Nucleus accumbens (tissue), 56 donors: ENCODE measurements around the gene MOGAT3.

Source experiments
- DNase-seq, 56 donors: peaks; one replicate each; lab custom pipeline; 2025; lab: John Stamatoyannopoulos, UW

The MOGAT3 gene

DNA sequence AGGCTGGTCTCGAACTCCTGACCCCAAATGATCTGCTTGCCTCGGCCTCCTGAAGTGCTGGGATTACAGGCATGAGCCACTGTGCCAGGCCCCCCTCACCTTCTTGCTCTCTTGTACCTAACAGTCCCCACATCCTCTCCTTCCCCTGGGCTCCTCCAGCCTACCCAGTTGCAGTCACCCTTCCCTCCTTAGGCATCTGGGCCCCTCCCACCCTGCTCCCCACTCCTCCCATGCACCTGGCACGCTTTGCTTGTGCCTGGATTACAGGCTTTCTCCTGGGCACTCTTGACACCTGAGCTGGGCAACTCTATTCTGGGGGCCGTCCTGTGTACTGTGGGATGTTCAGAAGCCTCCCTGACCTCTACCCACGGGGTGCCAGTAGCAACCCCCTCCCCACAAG, 33.8 kb upstream of the MOGAT3 start:
- DNase-seq = no peak

- DNase-seq = no peak
Observed at GRCh38 chr7:101233907-101234547, 33.2 kb upstream of the MOGAT3 start.

- DNase-seq = peak in 36 of 56 donors; percentile 2 to 83 (median 46)
Observed at GRCh38 chr7:101232141-101232850, 31.5 kb upstream of the MOGAT3 start.

- DNase-seq = no peak
Observed at GRCh38 chr7:101231644-101232043, 30.8 kb upstream of the MOGAT3 start.

DNA sequence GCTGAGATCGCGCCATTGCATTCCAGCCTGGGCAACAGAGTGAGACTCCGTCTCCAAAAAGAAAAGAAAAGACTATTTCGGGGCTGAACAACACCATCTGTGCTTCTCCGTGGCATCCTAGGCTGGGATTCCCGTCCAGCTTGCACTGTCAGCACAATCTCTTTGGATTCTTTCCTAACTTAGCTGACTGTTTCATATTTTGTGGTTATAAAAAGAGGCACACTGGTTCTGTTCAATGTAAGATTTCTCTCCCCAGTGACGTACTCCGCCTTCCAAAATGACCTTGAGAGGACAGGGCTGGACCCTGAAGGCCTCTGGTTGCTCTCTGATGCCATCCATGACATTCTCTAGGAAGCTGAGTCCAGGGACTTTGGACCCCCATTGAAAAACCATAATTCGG, 25.9 kb upstream of the MOGAT3 start:
- DNase-seq = no peak

- no peak for DNase-seq
Observed at GRCh38 chr7:101225650-101226049, 24.8 kb upstream of the MOGAT3 start.

DNA sequence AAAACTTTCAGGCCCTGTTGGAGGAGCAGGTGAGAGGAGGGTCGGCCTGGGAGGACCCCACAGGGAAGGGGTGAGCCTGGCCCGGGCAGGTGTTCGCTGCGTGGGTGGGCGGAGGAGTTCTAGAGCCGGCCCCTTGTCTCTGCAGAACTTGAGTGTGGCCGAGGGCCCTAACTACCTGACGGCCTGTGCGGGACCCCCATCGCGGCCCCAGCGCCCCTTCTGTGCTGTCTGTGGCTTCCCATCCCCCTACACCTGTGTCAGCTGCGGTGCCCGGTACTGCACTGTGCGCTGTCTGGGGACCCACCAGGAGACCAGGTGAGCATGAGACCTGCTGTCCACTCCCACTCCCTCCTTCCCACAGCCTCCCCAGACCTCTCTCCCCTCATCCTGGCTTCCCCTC, 22.7 kb upstream of the MOGAT3 start:
- no peak for DNase-seq

DNA sequence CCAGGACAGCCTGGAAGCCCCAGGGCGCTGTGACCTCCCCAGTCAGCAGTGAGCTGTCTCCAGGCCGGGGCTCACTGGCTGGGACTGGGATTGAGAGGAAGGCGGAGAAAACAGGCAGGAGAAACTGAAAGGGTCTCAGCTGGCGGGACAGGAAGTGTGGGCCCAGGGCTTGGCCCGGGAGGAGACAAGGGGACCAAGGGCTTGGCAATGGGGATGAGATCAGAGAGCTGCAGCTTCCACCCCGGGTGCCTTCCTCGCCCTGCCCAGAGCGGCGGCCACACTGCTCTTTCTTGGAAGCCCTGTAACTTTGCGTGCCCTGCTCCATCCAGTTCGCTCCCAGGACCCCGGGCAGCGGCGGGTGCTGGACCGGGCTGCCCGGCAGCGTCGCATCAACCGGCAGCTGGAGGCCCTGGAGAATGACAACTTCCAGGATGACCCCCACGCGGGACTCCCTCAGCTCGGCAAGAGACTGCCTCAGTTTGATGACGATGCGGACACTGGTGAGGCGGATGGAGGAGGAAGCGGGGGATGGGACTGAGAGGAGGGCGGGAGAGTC, 21.5 kb upstream of the MOGAT3 start:
- DNase-seq = no peak

GRCh38 chr7:101220295-101220694, 19.5 kb upstream of the MOGAT3 start:
- DNase-seq = no peak

DNA sequence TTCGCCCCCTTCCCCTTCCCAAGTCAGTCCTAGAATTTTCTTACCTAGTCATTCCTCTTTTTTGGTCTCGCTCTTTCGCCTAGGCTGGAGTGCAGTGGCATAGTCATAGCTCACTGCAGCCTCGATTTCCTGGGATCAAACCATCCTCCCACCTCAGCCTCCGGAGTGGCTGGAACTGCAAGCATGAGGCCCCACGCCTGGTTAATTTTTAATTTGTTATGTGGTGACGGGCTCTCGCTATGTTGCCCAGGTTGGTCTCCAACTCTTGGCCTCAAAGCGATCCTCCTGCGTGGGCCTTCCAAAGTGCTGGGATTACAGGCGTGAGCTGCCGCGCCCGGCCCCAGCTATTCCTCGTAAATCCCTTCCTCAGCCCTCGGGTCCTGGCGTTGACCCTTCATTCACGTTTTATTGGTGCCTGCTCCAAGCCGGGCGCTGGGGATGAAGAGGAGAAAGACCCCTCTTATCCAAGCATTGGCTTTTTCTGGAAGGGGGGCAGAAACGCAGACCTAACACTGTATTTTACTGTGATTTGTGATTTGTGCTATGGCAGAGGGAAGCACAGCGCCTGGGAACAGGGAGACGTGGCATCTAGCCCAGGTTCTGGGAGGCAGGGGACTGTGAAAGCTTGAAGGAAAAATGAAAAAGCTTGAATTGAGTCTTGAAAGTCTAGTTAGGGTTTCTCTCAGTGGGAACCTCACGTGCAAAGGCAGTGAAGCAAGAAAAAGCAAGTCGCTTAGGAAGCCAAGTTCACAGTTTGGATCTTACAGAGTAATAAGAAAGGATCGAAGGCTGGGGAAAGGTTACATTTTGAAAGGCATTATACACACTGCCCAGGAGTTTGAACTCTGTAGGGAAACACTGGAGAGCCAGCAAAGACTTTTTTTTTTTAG, 17.6 kb upstream of the MOGAT3 start:
- peak in 2 of 56 donors; percentile 36 to 43 for DNase-seq

DNA sequence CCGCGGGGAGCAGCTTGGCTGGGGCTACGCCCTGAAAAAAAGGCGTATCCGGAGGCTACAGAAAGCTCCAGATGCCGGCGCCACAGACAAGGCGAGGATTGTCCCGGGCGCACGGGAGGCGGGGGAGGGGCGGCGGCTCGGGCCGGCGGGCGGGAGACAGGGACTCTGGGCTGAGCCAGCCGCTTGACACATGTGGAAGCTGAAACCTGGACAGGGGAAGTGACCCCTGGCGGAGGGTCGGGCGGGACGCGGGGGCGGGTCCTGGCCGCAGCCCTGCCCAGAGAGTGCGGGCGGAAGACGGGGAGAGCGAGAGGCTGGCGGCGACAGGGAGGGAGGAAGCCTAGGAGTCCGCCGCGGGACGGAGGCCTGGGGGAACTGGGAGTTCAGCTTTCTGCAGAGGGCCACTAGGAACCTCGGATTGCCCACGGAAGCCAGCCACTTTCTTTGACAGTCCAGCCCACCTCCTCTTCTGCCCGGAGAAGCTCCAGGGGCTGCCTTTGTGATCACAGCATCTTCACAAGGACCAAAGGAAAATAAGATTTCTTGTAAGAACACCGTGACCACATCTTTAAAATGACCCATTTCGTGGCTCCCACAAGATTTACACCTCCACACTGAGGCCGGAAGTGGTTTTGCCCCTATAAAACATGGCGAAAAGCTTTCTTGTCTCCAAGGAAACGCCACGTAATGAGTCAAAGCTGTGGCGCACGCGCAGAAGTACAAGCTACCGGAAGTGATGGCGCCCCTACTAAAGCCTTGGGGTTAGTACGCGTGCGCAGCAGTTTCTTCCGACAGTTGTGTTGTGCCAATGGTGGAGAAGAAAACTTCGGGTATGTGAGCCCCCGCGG, 16.8 kb upstream of the MOGAT3 start, which contains the start of the genes PLOD3 and ZNHIT1:
Gene PLOD3 (minus strand): TSS at position 194 of the 848 bp plus-strand sequence. CDS start 307 bp downstream, outside the sequence.
Gene ZNHIT1 (plus strand): TSS at position 778 of the 848 bp plus-strand sequence. CDS start 31 bp downstream, at position 809.
- peak; percentile 46 to 97 (median 90) for DNase-seq

GRCh38 chr7:101216860-101217387, 16.1 kb upstream of the MOGAT3 start:
- peak in 6 of 56 donors; percentile 20 to 58 (median 42) for DNase-seq

- peak in 1 of 56 donors; percentile 27 for DNase-seq
Observed at GRCh38 chr7:101216001-101216859, 15.4 kb upstream of the MOGAT3 start.

DNA sequence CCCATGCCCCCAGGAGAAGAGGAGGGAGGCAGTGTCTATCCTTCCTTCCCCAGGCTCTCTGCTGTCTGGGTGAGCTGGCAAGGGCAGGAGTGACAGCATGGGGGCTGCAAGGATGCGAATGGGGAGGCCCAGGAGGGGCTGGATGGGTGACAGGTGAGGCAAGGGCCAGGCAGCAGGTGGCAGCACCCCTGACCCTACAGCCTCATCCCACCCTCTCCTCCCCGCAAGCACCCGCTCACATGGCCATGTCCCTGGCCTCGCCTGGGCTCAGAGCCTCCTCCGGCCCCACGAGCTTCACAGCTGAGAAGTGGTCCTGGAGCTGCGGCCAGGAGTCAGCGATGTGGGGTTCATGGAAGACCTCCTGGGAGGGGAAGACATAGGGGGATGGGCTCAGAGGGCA, 11.2 kb upstream of the MOGAT3 start:
- no peak for DNase-seq

- no peak for DNase-seq
Observed at GRCh38 chr7:101211501-101211900, 10.7 kb upstream of the MOGAT3 start.

DNA sequence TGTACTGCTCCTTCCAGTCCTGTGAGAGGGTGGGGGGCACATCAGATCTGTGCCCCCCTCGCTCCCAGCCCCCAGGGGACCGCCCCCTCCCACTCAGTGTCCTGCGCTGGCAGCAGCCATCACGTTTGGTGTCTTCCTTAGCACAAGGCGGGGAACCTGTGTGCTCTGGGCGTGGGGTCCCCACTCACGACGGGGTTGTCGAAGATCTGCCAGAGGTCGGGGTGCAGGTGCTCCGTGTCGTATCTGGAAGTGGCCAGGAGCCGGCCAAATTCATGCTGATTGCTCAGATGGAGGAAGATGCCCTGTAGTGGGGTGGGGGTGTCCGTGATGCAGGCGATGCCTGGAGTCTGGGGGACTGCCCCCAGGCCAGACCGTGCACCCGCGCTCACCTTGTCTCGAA, 9.3 kb upstream of the MOGAT3 start:
- DNase-seq = no peak

DNA sequence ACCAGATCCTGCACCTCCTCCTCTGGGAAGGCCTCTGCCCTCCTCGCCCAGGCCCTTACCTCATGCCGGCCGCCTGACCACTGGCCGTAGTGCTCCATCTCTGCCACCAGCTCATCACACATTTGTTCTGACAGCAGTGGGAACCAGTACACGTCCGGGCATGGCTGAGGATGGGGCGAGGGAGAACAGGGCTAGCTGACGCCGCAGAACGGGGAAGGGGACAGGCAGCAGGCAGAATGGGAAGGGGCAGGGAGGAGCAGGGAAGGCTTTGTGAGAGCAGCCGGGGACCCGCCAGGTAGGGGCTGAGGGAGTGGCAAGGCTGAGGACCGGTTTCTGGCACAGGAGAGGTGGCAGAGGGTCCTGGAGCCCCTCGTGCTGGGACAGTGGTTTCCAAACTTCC, 8.0 kb upstream of the MOGAT3 start:
- no peak for DNase-seq

- DNase-seq = no peak
Observed at GRCh38 chr7:101207459-101207858, 6.6 kb upstream of the MOGAT3 start.

DNA sequence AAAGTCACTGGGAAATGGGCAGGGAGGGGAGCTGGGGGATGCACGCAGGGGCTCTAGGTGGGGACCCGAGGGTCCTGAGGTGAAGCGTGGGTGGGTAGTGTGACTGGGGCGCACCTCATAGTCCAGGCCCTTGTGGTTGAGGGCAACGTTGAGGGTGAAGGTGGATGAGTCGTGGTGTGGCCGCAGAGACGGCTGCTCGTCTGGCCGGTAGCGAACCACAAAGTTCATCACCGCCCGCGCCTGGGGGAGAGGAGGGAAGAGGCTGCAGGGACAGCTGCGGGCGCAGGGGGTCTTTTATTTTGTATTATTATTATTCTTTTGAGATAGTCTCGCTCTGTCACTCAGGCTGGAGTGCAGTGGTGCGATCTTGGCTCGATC, 5.8 kb upstream of the MOGAT3 start:
- DNase-seq = no peak
